ENCODE results near the gene TAMALIN.

Gene TAMALIN

DNA sequence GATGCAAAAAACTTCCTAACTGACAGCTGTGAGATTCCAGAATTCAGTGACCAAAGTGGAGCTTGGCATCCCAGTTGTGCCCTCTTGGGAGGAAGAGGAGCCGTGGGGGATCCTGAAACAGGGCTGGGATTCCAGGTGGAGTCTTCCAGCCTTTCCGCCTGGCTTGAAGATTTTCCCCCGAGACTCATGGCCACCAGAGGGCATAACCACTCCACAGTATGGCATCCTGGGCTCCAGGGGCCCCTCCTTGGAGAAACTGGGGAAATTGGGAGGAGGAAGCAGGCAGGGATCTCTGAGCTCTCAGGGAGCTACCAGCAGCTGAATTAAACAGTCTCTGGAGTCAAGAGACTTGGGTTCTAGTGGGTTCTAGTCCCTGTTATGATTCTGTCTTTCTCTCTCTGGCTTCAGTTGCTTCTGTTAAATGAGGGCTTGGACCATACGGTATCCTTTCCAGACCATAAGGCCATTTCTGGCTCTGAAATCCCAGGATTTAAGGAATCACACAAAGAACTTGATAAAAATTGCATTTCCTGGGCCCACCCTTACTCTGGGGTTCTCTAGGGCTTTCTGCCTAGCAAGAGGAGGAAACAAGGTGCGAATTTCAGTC, 2.6 kb upstream of the TAMALIN start:
- Mint-ChIP-seq H3K4me1 (peaks cover 38% of the 10 kb centered on the region), H3K9me3 (no peaks in the 10 kb centered on the region), H3K27ac (peak overlapping the region; percentile 89), H3K36me3 (peaks cover 32% of the 10 kb centered on the region), H3K4me3 (no peak overlapping the region), H3K27me3 (no peaks in the 10 kb centered on the region)
- ATAC-seq = no peak

DNA sequence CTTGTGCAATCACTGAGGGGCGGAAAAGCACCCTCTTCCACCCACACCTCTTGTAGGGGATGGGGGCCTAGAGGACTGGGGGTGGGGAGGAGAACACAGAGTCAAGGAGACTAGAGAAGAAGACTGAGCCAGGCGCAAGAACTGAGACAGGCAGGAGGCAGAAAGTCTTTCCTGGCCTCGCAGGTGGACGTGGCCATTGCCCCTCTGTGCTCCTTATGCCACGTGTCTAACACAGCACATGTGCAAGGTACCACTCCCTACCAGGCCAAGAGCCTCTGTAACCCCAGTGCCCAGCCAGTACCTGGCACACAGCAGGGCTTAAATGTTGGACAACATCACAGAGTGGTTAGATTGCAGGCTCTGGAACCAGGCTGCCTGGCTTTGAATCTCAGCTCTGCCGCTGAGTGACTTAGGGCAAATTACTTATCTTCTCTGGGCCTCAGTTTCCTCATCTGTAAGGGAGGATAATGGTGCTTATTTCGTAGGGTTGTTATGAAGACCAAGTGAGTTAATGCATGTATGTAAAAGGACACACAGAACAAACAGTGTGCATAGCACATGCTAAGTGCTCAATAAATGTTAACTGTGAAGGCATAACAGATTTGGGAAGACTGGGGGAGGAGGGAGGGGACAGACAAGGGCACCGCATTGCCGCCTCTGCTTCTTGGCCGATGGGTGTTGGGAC, 1.4 kb upstream of the TAMALIN start:
- H3K27ac Mint-ChIP-seq = peak overlapping the region; percentile 89
- no peaks in the 10 kb centered on the region for H3K27me3 Mint-ChIP-seq
- ATAC-seq = no peak

DNA sequence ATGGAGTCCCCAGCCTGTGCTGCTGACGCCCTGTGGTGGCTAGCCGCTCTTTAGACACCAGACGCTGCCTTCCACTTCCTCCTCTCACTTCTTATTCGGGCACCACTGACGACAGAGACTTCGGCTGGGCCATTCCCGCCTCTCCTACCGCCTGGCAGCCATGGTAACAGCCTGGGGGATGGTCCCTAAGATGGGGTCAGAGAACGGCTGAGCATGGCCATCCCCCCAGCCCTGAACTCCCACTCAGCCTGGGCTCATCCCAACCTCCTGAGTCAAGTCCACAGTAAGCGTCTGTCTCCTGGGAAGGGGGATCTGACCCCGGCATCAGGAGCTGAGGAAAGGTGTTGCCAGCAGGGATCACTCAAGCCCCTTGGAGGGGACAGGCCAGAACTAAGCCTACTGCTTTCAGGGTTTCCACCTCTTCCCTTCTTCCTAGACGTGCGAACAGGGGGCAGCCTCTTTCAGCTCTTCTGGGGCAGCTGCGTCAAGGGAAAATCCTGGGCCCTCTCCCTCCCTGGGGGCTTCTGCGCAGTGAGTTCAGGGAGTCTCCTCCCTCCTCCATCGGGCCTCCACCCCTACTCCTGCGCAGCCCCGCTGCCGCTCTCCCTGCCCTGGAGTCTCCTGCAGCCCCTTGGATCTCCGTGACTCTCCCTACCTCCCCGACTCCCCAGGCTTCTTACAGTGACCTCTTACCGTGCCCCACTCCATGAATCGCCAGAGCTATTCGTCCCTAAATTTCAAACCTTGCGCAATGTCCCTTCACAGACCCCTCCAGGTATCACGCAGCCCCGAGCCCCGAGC, 643 bp upstream of the TAMALIN start:
- Mint-ChIP-seq H3K9me3 (no peaks in the 10 kb centered on the region), H3K4me1 (peaks cover 44% of the 10 kb centered on the region), H3K36me3 (peaks cover 29% of the 10 kb centered on the region), H3K27me3 (no peaks in the 10 kb centered on the region), H3K4me3 (peak overlapping the region; percentile 83), H3K27ac (peak overlapping the region; percentile 89)
- peak; percentile 85 for ATAC-seq

More for the DNA sequence above, 1.4 kb upstream of the TAMALIN start:
- Mint-ChIP-seq H3K36me3 (peaks cover 25% of the 10 kb centered on the region), H3K4me3 (peak overlapping the region; percentile 83), H3K4me1 (peaks cover 44% of the 10 kb centered on the region), H3K9me3 (no peaks in the 10 kb centered on the region)

DNA sequence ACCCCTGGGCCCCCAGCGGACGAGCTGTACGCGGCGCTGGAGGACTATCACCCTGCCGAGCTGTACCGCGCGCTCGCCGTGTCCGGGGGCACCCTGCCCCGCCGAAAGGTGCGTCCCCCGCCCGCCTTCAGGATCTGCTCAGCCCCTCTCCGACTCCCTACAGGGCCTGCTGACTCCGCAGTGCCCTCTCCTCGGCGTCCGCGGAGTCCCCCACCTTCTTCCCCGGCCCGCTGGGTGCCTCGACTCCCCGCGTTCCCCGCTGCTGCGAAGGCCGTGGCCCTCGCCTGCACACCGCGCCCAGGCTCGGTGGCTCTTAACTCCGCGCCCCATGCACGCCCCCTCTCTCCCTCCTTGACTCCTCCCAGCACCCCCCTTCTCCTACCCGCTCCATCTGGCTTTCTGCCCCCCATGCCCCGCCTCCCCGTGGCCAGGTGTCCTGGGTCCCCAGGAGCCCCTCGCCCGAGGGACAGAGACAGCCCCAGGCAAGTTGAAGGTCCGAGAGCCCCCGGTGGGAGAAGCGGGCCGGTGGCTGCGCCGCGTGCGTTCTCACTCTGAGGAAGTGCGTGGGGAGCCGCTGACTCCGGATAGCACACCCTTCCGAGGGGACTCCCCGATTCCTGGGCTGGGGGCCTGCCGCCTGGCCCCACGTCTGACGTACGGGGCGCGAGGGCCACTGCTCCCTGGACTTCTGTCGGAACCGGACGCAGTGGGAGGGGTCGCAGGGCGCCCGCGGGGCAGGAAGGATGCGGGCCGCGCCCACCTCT, 594 bp downstream of the TAMALIN start:
- Mint-ChIP-seq H3K36me3 (peaks cover 39% of the 10 kb centered on the region), H3K27me3 (no peaks in the 10 kb centered on the region), H3K4me3 (peak overlapping the region; percentile 89), H3K9me3 (no peaks in the 10 kb centered on the region), H3K27ac (peak overlapping the region; percentile 89), H3K4me1 (peaks cover 44% of the 10 kb centered on the region)
- peak; percentile 60 for ATAC-seq

DNA sequence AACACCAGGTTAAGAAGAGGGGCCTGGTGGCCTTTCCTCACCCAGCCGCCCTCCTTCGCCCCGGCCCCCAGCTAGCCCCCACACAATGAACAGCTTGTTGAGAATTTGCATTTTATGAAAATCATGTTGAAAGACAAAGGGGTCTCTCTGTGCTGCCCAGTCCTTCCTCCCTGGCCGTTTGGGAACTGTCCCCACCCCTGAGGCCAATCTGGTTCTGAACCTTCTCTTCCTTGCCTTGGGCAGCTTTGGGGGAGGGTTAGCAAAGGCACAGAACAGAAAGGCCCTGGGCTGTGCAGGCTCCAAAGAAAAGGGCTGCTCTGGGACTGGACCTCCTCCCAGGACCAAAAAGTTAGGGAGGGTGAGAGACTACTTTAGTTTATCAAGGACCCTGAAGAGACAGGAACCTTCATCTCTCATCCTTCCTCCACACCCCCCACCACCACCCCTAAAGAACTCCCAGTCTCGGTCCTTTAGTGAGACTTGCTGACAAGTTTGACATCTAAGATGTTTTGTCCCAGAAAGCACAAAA, 1.3 kb downstream of the TAMALIN start:
- peak overlapping the region; percentile 89 for H3K27ac Mint-ChIP-seq
- H3K36me3 Mint-ChIP-seq = peaks cover 44% of the 10 kb centered on the region
- peaks cover 44% of the 10 kb centered on the region for H3K4me1 Mint-ChIP-seq
- no peaks in the 10 kb centered on the region for H3K27me3 Mint-ChIP-seq
- no peak for ATAC-seq
- no peaks in the 10 kb centered on the region for H3K9me3 Mint-ChIP-seq
- H3K4me3 Mint-ChIP-seq = peak overlapping the region; percentile 89

DNA sequence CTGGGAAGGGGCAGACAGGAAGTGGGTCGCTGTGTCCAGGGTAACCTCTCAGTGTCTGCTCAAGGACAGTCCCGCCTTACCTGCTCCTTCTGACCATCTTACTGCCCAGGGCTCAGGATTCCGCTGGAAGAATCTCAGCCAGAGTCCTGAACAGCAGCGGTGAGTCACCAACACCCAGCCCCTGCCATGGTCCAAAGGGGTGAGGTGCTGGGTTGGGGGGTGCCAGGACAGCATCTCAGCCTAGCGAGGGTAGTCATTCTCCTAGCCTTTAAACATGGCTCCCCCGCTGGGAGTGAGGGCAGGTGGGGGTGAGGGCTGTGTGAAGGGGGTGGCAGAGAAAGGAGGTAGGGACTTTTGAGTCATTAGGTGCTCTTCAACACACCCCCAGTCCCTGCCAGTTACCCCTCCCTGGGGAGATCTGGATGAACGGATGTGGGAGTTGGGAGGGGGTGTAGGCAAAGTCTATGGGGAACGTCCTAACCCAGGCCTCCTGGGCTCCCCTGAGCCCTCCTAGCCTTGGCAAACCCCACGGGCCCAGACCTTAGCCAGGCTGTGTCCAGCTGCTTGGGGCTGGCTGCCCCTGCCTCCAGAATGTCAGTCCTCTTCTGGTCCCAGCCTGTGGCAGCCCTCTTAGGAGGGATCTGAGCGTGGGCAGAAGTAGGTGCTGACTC, 2.5 kb downstream of the TAMALIN start:
- H3K9me3 Mint-ChIP-seq = no peaks in the 10 kb centered on the region
- H3K4me1 Mint-ChIP-seq = peaks cover 44% of the 10 kb centered on the region
- peak overlapping the region; percentile 89 for H3K4me3 Mint-ChIP-seq
- no peak for ATAC-seq
- no peaks in the 10 kb centered on the region for H3K27me3 Mint-ChIP-seq
- peaks cover 55% of the 10 kb centered on the region for H3K36me3 Mint-ChIP-seq
- H3K27ac Mint-ChIP-seq = peak overlapping the region; percentile 89

DNA sequence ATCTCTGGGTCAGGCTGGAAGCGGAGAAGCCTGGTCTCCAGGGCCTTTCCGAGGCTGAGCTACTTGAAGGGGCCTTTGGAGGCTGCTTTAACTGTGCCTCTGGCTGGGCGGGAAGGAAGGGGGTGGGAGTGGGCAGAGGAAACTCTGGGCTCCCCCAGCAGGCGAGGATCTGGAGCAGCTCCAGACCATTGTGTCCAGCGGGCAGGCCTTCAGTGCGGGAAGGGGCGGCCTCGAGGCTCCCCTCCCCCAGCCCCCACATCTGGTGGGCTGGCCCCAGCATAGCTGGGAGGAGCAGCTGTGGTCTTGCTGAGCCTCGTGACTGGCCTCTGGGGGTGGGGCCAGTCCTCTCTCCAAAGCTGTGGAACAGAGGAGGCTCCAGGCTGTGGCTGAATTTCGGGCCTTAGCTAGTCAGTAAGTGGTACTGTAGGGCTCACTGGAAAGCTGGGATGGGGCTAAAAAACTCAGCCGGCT, 3.4 kb downstream of the TAMALIN start:
- no peak overlapping the region for H3K4me3 Mint-ChIP-seq
- H3K27ac Mint-ChIP-seq = peak overlapping the region; percentile 89
- no peaks in the 10 kb centered on the region for H3K9me3 Mint-ChIP-seq
- no peak for ATAC-seq
- H3K36me3 Mint-ChIP-seq = peaks cover 56% of the 10 kb centered on the region
- no peaks in the 10 kb centered on the region for H3K27me3 Mint-ChIP-seq
- H3K4me1 Mint-ChIP-seq = peaks cover 39% of the 10 kb centered on the region

DNA sequence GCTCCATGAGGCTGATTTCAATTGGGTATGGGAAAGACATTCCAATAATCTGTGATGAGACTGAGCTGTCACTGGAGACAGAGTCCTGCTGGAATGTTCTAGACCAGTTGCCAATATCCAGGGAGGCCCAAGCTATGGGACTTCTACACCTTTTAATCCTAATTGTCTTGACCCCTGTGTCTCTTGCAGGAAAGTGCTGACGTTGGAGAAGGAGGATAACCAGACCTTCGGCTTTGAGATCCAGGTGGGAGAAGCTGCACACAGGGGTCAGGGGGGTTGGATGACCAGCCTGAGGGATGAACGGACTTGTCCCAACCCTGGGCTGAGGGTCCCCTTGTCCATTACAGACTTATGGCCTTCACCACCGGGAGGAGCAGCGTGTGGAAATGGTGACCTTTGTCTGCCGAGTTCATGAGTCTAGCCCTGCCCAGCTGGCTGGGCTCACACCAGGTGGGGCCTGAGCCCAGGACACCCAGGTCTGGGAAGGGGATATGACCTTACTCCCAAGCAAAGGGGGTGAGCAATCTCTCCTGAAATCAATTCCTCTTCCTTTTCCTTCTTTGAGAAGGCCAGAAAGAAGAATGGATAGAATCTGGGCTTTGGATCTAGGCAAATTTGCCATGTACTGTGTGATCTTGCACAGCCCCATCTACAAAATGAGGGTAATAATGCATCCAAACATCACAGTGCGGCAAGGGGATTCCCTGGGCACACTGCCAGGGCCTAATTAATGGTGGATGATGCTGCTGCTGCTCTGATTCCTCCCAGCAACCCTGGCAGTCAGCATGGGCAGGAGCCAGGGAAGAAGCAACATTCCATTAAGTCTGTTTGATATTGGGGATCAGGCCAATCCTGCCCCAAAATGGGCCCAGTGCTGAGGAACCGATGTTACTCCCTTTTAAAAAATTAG, 4.2 kb downstream of the TAMALIN start:
- Mint-ChIP-seq H3K27ac (no peak overlapping the region), H3K27me3 (no peaks in the 10 kb centered on the region), H3K4me1 (peaks cover 36% of the 10 kb centered on the region), H3K36me3 (peaks cover 60% of the 10 kb centered on the region), H3K9me3 (no peaks in the 10 kb centered on the region), H3K4me3 (no peak overlapping the region)
- no peak for ATAC-seq

DNA sequence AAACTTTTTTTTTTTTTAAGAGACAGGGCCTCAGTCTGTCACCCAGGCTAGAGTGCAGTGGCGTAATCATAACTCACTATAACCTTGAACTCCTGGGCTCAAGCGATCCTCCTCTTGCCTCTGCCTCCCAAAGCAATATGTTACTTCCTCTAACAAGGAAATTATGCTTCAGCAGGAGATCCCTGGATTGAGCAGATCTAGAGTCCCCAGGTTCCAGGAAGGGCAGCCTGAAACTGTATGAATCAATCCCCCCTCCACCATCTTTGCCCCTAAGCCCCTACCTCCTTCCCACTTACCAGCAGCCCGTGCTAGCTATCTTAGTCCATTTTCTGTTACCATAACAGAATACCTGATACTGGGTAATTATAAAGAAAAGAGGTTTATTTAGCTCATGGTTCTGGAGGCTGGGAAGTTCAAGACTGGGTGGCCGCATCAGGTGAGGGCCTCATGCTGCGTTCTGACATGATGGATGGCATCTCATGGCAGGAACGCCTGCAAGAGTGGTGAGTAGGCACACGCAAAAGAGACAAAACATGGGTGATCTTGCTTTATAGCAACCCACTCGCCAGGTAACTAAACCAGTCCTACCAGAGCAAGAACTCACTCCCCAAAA, 5.0 kb downstream of the TAMALIN start:
- H3K27ac Mint-ChIP-seq = no peak overlapping the region

DNA sequence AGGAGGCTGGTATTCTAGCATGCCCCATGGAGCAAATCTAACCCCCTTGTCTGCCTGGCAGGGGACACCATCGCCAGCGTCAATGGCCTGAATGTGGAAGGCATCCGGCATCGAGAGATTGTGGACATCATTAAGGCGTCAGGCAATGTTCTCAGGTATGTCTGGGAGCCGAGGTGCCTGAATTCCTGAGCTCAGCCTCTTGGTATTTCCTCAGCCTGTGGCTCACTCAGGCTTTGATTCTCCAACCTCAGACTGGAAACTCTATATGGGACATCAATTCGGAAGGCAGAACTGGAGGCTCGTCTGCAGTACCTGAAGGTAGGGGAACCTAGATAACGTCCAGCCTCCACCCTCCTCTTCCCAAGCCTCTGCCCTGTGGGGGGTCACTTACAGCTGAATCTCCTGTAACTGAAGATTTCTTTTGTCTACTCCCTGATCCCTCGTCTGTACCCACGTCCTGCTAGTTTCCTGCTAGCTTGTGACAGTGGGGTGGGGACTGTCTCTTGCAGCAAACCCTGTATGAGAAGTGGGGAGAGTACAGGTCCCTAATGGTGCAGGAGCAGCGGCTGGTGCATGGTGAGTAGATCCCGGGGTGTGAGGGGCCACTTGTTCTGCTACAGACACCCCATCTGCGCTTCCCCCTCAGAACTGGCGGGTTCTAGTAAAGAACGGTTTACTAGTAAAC, 7.0 kb downstream of the TAMALIN start:
- ATAC-seq = no peak
- Mint-ChIP-seq H3K4me1 (peaks cover 24% of the 10 kb centered on the region), H3K27me3 (no peaks in the 10 kb centered on the region), H3K9me3 (no peaks in the 10 kb centered on the region), H3K36me3 (peaks cover 44% of the 10 kb centered on the region), H3K4me3 (no peak overlapping the region), H3K27ac (no peak overlapping the region)

More for the DNA sequence above, 5.0 kb downstream of the TAMALIN start:
- peaks cover 38% of the 10 kb centered on the region for H3K4me1 Mint-ChIP-seq
- H3K27me3 Mint-ChIP-seq = no peaks in the 10 kb centered on the region
- no peaks in the 10 kb centered on the region for H3K9me3 Mint-ChIP-seq
- peaks cover 60% of the 10 kb centered on the region for H3K36me3 Mint-ChIP-seq
- H3K4me3 Mint-ChIP-seq = no peak overlapping the region
- ATAC-seq = no peak

DNA sequence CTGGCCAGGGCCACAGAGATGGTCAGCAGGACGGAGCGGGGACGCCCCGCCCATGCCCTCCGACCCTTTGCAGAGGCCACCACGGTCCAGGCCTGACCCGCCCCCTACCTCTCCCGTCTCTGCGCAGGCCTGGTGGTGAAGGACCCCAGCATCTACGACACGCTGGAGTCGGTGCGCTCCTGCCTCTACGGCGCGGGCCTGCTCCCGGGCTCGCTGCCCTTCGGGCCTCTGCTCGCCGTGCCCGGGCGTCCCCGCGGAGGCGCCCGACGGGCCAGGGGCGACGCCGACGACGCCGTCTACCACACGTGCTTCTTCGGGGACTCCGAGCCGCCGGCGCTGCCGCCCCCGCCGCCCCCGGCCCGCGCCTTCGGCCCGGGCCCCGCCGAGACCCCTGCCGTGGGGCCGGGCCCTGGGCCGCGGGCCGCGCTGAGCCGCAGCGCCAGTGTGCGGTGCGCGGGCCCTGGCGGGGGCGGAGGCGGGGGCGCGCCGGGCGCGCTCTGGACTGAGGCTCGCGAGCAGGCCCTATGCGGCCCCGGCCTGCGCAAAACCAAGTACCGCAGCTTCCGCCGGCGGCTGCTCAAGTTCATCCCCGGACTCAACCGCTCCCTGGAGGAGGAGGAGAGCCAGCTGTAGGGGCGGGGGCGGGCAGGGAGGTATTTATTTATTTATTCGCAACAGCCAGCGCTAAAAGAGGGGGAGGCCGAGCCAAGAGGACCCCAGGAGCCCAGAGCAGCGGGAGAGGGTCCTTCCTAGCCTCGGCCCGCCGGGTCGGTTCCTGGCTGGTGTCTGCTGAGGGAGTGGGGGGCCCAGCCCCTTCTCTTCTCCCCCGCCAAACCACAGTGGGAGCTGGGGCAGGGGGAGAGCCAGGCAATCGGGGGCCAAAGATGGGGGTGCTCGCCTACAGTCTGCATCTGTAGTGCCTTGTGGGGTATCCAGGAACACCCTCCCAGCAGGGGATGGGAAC, 8.1 kb downstream of the TAMALIN start:
- H3K4me1 Mint-ChIP-seq = peaks cover 15% of the 10 kb centered on the region
- H3K27ac Mint-ChIP-seq = no peak overlapping the region
- ATAC-seq = peak; percentile 67
- no peak overlapping the region for H3K4me3 Mint-ChIP-seq
- peaks cover 37% of the 10 kb centered on the region for H3K36me3 Mint-ChIP-seq
- H3K9me3 Mint-ChIP-seq = no peaks in the 10 kb centered on the region
- H3K27me3 Mint-ChIP-seq = no peaks in the 10 kb centered on the region

DNA sequence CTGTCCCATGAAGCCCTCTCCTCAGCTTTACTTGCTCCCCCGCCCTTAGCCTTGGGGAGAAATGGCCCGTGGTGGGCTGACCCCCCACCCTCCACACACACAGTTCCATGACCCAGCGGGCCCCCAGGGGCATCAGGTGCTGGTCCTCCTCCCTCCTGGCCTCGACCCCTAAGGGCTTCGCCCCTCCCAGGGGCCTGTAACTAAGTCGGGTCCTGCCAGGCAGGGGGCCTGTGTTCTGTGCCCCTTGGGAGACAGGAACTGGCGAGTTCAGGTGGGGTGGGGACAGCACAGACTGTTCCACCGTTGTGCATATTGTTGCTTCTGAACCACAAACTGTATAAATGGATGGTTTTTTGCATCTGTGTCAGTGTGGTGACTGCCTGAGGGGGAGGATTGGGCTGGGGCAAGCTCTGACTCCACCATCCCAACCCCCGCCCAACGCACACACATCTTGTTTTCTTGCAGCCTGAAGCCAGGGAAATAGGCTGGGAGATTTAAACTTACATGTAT, 8.8 kb downstream of the TAMALIN start:
- ATAC-seq = no peak
- no peaks in the 10 kb centered on the region for H3K9me3 Mint-ChIP-seq
- H3K27ac Mint-ChIP-seq = no peak overlapping the region

More for the DNA sequence above, 8.8 kb downstream of the TAMALIN start:
- Mint-ChIP-seq H3K4me1 (peaks cover 23% of the 10 kb centered on the region), H3K27me3 (no peaks in the 10 kb centered on the region), H3K4me3 (no peak overlapping the region), H3K36me3 (peaks cover 36% of the 10 kb centered on the region)

All from stimulated activated memory B cell treated with anti-CD40 and anti-IgM and Interleukin-4, amounts not matched to agents 10 μg/mL and 1 μg/mL and 100 μg/mL, for 72 hours (primary cell).